Neural progenitor cell (in vitro differentiated cells): Measurements from ENCODE around the gene CAMKMT.

Experiments
- EZH2 ChIP-seq: fragments of 200-600 bp; sonication (generic); IDR thresholded peaks from 2 replicates; pipeline ENCODE4 v1.6.1; 2017; ENCODE audit warnings: antibody characterized with exemption, mild to moderate bottlenecking, moderate library complexity
- EZH2phosphoT487 ChIP-seq: fragments of 200-600 bp; sonication (generic); IDR thresholded peaks from 2 replicates; pipeline ENCODE4 v1.6.1; 2017; ENCODE audit warnings: antibody characterized with exemption
- TF ChIP-seq, protein P1 (sequence below): fragments of 200-600 bp; sonication (generic); IDR thresholded peaks from 2 replicates; pipeline ENCODE4 v1.5.1; 2017; ENCODE audit warnings: antibody characterized with exemption, mild to moderate bottlenecking

DNA sequence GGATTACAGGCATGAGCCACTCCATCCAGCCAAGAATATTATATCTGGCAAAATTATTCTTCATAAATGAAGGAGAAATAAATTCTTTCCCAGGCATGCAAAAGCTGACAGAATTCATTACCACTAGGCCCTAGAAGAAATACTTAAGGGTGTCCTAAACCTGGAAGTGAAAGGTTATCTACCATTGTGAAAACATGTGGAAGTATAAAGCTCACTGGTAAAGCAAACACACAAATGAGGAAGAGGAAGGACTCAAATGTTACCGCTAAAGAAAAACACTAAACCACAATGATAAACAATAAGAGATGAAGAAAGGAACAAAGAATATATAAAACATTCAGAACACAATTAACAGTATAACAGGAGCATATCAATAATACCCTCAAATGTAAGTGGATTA, 171.8 kb downstream of the CAMKMT start:
- TF ChIP-seq, protein P1, sequence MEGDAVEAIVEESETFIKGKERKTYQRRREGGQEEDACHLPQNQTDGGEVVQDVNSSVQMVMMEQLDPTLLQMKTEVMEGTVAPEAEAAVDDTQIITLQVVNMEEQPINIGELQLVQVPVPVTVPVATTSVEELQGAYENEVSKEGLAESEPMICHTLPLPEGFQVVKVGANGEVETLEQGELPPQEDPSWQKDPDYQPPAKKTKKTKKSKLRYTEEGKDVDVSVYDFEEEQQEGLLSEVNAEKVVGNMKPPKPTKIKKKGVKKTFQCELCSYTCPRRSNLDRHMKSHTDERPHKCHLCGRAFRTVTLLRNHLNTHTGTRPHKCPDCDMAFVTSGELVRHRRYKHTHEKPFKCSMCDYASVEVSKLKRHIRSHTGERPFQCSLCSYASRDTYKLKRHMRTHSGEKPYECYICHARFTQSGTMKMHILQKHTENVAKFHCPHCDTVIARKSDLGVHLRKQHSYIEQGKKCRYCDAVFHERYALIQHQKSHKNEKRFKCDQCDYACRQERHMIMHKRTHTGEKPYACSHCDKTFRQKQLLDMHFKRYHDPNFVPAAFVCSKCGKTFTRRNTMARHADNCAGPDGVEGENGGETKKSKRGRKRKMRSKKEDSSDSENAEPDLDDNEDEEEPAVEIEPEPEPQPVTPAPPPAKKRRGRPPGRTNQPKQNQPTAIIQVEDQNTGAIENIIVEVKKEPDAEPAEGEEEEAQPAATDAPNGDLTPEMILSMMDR = no peak
- TF ChIP-seq EZH2phosphoT487 (no peak), EZH2 (no peak)
